HG02938 (cell line): ENCODE results near the gene SLC14A1.
A peak's percentile ranks its signal among the peaks of the same experiment; 100 is the strongest.

ENCODE experiments used
- ATAC-seq: cut with Tn5 transposase; IDR thresholded peaks from one replicate; pipeline ENCODE4 v1.9.1; 2021; ENCODE audit warnings: mild to moderate bottlenecking, moderate library complexity; ENCODE audit not compliant: unreplicated experiment

Gene SLC14A1

DNA sequence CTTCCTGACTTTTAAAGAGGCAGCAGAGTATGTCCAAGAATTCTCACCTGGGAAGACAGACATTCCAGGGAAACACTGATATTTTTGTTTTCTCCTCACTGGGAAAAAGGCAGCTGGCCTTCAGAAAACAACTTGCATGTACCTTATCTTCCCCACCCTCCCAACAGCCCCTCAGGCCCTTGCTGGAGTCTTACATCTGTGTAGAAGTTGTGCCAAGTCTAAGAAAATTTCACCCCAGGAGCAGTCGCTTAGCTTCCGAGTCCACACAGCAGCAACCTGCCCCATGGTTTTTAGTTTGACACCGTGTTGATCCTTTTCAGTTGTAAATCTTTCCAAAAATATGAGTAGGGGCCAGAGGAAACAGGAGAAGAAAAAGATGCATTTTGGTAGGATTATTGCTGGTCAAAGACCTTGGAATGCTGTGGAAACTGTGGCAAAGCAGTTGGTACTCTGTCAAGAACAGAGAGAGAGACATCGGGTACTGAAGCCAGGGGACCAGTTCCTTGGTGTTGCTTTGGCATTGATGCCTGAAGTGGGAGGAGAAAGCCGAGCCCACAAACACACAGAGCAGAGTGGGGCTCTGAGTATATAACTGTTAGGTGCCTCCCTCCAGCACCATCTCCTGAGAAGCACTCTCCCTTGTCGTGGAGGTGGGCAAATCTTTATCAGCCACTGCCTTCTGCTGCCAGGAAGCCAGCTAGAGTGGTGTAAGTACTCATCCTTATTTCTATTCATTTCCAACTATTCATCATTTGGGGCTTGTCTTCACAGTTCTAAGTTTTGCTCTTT is at the start of gene SLC14A1:
TSS of gene SLC14A1 (plus strand) at position 615 of the 789 bp plus-strand sequence. CDS start 6,140 bp downstream, outside the sequence.
- ATAC-seq = no peak

DNA sequence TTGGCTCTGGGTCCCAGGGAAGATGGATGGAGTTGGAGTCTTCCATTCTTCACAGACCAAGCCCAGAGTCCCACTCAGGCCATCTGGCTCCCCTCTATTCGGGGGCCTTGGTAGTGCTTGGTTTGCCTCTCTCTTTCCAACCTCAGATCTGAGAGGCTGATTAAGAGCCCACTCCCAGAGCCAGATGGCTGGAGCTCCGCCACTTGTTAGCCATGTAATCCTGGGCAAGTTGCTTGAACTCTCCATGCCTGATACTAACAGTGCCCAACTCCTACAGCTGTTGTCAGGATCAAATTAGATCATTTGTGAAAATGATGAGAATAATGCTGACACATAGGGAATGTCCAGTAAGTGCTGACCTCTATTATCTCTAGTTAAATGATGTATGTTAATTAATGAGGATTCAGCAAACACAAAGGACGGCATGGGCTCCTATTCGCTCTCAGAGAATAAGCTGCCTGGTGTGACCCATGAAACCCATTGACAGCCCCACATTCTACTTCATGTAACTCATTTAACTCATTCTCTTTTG is 46.6 kb upstream of the SLC14A1 start:
- no peak for ATAC-seq

DNA sequence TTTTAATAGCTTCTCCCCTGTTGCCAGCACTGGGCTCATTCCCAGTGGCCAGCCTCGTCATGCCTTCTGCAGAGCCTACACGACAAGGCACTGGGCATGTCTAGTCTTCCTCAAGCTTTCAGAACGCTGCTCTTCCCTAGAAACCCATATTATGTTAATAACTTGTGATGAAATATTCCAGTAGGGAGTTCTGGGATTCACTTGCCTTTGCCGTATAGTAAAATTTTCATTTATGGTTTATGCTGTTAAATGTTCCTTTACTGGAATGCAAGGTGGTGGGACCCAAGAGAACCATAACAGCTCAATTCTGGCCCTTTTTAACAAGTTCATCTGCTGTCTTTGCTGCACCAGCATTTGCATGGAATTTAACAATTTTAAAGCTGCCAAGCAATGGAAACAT is 45.5 kb upstream of the SLC14A1 start:
- no peak for ATAC-seq

DNA sequence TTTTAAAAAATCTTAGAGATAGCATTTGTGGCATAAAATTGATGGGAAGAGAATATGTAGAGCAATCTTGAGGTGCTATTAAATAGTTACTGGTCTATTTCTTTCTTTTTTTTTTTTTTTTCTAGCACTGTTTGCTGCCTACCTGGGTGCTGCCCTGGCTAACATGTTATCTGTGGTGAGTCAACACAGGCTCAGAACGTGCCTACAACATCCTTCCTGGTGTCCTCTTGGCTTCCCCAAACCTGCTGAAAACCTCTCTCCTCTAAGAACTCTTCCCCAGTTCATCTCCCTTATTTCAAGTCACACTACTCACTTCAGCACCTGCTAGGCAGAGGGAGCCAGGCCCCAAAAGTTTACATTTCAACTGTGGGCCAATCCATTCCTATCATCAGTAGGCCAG is 45.1 kb upstream of the SLC14A1 start:
- ATAC-seq = no peak

DNA sequence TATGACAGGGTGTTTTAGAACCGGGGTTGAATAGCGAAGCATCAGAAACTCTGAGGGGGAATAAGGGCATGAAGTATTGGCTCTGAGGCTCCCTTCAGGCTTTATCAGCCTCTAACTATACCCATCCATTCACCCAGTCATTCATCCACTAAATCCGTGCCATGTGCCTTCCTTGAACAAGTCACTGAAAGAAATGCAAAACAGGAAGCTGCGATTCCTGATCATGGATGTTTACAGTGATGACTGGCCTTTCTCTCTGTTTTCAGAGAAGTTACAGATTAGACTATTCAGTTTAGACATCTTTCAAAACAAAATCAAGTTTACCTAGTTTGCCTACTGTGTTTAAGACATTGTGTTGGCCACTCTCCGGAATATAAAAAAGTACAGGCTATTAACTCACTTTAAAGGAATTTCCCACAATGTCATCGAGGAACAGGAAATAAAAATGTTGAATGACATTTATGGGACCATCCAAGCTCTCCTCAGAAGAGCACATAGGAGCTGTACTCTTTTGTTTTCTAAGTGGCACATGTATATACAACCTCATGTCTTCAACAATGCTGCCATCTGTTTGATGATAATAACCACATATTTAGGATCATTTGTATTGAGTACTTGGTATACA is 43.8 kb upstream of the SLC14A1 start:
- no peak for ATAC-seq

DNA sequence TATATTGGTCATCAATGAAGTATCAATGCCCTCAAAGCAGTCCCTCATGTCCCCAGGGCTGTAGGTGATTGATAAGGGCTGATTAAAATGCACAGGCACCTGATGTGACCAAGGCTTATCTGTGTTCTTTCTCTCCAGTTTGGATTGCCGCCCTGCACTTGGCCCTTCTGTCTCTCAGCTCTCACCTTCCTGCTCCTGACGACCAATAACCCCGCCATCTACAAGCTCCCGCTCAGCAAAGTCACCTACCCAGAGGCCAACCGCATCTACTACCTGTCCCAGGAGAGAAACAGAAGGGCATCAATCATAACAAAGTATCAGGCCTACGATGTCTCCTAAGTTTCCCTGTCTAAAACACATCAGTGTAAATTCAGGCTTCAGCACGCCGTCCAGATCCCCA is 41.8 kb upstream of the SLC14A1 start:
- ATAC-seq = no peak

DNA sequence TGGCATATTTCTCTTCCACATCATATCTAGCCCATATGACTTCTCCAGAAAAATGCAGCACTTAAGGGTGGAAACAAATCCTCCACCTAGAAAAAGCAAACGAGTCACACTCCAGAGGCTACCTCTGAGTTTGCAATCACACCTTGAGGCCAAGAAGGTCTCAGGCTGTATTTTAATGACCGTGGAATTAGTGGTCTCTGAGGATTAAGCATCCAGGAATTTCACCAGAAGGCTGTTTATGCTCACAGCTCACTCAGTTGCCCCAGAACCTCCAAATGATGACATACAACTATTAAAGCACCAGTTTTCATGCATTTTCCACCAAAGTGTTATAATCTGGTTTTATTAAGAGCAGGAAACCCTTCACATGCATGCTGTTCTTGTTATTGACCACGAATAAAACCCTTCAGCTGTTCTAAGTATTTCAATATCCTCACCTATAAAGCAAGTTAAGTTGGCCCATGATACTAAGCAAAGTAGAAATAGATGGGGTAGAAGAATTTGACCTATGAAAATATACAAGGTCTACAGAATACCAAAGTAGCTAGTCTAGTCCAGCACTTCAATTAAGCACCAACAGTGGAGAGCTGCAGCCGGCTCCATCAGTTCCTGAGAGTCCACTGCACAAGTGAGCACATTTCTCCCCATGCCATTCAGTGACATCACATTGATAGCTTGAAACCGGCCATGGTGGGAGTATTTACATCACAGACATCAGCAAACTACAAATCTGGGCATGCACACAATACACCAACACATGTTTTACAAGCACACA is 39.5 kb upstream of the SLC14A1 start:
- ATAC-seq = no peak

DNA sequence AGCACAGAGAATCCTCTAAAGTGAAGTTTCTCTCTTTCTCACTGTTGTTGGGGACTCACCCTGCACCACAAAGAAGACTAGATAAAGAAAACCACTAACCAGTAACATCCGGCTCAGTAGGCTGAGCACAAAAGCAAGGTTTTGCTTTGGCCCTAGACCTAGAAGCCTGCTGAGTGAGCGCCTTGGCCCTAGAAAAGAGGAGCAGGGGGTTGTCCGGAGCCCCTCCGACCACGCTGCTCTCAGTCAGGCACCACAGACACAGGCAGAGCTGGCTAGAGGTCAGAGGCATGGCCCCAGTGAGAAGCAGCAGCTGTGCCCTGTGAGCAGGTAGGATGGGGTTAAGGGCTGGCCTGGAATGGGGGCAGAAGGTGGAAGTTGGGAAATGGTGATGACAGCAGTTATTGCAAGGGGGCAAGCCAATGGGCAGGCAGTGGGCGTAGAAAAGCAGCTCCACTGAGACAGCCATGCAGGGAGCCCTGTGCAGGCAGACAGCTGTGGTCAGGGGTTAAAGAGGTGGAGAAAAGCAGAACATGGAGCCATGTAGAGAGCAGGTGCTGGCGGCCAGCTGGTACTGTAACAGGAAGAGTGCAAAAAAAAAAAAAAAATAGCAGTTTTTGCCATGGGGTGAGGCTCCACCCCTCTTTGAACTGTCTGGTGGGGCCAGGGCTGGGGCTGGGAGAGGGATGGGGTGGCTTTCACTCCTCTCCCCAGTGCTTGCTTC is 36.9 kb upstream of the SLC14A1 start:
- peak; percentile 91 for ATAC-seq

DNA sequence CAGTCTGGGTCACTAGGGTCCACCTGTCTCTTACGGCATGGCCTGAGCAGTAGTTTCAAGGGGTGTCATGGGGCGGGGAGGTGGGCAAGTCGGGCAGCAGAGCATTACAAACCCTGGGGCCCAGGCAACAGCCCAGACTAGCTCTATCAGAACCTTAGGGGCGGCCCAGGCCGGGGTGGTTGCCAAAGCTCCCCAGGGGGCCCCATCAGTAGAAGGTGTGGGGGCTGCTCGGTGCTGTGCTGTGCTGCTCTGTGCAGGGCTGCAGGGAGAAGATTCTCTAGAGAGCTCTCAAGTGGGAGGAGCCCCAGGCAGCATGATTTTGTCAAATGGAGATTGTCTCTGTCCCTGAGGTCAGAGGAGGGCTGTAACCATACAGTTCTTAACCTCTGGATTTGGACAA is 36.4 kb upstream of the SLC14A1 start:
- ATAC-seq = peak; percentile 29

DNA sequence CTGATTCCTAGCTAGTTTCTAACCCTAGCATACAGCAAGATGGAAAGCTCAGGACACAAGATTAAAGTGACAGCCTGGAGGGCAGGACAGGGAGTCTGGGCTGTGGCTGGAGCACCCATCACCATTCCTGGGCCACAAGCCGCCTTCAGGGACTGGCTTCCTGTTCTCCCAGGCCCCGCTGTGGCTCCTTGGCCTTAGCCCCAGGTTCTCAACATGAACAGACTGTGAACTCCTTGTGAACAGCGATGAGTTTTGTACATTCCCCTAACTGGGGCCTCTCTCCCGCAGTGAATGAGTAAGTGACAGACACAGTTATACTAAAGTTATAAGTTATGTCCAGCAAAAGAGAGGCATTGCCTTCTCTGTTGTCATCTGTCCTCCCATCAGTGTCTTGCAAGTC is 35.9 kb upstream of the SLC14A1 start:
- no peak for ATAC-seq

DNA sequence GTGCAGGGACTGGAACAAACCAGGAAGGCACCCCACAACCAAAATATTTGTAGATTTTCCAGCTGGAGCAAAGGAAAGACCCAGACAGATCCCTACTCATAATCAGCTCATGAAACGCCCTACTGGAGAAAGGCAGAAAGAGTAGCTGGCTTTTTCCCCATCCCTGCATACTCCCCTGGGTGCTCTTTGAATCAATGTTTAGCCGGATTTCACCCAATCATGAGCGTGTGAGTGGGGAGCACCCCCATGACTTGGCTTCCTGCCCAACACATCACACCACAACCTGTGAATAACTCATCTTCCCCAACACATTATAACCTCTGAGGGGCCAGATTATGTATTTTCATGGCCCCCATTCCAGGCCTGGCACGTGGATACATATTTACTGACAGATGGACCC is 35.1 kb upstream of the SLC14A1 start:
- ATAC-seq = no peak

DNA sequence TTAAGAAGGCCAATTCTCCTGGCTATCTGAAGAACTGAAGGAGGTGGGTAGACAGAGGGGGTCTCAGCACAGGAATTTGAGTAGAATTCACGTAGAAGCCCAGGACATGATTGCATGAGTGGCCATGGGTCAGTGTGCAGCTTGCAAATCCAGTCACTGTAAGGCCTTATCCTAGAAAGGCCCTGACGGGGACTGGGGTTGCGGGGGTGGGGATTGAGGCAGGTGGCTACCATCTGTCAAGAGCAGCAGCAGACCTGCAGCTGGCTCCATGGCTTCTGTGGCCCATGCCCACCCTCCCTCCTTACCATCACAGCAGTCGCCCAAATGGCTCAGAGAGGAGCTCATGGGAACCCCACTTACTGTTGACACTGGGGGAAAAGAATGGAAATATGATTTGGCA is 34.6 kb upstream of the SLC14A1 start:
- ATAC-seq = no peak

DNA sequence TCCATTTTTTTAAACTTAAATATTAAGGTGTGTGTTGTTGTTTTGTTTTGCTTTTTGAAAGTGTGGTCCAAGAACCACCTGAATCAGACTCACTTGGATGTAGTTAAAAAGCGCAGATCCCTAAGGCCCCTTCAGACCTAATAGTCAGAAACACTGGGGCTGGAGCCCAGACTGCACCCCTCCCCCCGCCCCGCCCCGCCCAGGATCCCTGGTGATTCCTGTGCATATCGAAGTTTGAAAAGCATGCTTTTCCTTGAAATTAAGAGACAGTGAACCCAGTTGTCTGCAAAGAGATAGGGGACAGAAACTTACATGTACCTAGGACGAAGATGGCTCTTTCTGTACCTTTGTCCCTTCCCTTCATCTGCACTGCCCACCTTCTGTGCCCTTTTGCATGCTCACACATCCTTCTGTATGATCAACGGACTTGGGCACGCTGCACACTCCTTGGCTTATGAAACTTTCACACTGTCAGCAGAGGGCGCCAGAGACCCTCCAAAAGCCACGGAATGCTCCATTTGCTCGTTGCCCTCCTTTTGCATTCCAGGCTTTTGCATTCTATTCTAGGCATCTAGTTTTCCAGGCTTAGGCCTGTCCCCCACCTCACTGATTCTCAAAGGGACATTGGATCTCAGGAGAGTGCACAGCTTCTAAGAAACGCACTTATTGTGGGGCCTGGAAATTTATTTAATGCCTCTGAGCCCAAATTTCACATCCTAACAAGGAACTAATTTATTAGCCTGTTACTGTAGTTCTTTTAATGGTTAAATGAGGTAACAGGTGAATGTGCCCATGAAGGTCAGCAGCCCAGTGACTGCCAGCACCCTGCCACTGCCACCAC is 32.8 kb upstream of the SLC14A1 start:
- no peak for ATAC-seq

DNA sequence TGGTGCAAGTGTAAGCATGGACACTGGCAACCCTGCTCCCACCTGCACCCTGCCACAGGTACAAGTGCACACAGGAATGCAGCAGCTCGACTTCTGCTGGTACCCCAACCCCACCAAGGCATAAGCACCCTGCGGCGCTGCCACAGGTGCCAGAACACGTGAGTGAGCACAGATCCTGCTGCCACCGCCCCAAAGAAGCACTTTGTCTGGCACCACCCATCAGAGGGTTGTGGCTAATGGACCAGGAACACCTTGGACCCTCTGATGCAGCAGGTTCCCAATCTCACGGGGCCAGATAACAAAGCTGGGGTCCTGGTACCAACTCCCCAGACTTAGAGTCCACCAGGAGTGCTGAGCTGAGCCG is 32.2 kb upstream of the SLC14A1 start:
- ATAC-seq = no peak

DNA sequence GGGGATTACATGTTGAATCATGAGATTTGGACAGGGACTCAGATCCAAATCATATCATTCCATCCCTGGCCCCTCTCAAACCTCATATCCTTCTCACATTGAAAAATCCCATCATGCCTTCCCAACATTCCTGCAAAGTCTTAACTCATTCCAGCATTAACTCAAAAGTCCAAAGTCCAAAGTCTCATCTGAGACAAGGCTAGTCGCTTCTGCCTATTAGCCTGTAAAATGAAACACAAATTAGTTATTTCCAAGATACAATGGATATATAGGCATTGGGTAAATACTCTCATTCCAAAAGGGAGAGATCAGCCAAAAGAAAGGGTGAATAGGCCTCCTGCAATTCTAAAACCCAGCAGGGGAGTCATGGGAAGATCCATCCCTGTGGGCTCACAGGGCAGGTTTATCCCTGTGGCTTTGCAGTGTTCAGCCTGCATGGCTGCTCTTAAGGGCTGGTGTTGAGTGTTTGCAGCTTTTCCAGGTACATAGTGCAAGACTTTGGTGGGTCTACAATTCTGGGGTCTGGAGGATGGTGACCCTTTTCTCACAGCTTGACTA is 21.2 kb upstream of the SLC14A1 start:
- no peak for ATAC-seq

DNA sequence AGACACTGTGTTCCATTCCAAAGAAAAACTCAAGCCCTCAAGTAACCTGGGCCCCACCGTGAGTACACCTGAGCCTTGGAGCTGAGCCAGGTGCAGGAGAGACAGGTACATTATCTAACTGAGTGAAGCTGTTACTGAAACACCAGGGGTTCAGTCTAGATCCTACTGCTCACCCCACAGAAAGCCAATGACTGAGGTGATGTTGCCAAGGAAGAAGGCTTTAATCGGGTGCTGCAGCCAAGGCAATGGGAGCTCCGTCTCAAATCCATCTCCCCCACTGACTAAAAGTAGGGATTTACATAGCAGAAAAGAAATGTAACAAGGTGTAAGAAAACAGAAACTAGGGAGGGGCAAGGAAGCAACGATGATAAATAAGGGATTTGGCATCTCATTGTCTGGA is 15.2 kb upstream of the SLC14A1 start:
- no peak for ATAC-seq

DNA sequence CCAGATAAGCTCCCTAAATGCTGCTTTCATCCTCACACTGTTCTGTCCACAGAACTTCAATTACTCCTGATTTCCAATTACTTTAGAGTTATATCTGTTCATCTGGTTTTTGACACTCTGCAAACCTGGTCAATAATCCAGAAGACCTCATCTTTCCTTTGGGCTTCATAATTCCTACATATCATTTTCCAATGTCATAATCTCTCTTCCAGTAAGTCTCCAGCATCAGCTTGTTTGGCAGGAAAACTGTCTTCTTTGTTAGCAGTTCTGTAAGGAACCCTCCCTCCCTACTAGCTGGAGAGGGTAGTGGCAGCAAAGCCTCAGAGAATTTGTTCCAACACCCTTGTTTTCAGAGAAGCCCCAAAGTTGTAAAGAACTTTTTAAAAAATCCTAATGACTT is 11.9 kb upstream of the SLC14A1 start:
- no peak for ATAC-seq

DNA sequence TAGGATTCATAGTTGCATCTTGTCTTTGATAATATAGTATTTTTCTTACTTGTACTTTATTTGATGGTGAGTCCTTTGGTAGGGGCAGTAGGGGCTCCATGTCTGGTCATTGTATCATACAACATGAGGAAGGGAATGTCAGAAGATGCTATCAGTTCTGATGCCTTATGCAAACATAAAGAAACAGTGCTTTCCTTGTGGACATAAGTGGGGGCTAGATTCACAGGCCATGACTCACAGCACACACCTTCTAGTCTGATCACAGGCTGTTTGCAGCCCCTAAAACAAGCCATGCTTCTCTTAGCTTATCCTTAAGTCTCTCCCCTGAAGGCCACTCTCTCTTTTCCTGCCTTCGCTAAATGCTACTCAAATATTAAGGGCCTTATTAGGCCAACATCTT is 10.7 kb upstream of the SLC14A1 start:
- ATAC-seq = no peak

DNA sequence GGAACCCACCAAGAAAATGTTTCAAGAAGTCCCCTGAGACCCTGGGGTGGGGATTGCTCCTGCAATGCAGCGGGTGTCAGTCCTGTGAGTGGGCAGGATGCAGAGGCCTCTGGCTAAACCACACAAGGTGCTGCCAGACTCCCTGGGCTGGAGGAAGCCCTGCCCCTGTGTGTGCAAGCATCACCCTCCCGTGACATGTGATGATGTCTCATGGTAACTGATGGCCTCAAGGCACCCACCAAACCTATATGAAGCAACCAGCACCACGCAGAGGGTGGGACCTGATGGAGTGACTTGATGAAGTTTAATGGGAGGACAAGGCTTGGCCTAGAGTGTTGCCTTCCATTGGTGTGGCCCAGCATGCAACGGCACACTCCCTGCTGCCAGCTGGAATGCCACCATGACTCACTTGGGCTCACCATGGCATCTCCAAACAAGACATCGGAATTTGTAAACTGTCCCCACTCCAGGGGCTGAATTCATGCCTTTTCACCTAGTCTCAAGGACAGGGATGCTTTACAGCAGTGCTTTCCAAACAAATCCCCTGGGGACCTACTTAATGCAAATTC is 8.7 kb upstream of the SLC14A1 start:
- ATAC-seq = no peak

DNA sequence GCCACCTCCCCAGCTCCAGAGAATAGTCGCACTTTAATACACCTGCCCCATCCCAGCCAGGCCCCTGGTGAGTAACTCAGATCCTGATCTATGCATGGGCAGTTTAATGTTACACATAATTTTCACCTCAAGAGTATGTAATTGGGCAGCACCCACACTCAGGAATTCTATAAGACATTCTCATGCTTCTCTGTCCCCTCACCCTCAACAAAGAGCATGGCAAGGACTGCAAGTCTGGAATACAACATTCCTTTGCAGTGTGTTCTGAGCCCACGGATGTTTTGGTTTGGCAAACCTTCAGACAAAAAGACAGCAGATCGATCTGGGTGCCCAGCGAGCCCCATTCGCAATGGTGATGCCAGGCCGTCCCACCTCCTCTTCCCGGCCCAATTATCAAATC is 4.9 kb upstream of the SLC14A1 start:
- no peak for ATAC-seq
